ENCODE measurements around the gene PRKG1.

PRKG1 gene

GRCh38 chr10:51168086-51168815 is 94.0 kb downstream of the PRKG1 start:
- DNase-seq (no peak), ATAC-seq (ENCODE audit: insufficient read depth, low read depth) (no peak)
- Histone ChIP-seq H3K27ac (ENCODE audit: low read length) (no peak overlapping the region), H3K4me3 (ENCODE audit: low read depth in 1 of 2, low read length in 2 of 2) (no peak overlapping the region), H3K9me3 (ENCODE audit: insufficient read depth, low read length, severe bottlenecking) (no peaks in the 10 kb centered on the region), H4K20me1 (ENCODE audit: insufficient read depth, low read length) (no peaks in the 10 kb centered on the region), H3K27me3 (ENCODE audit: insufficient read depth, low read length, poor library complexity) (no peaks in the 10 kb centered on the region), H3K79me2 (ENCODE audit: insufficient read depth, low read length) (no peaks in the 10 kb centered on the region), H3K36me3 (ENCODE audit: insufficient read depth, low read length) (no peaks in the 10 kb centered on the region), H2AFZ (ENCODE audit: low read depth, low read length) (no peak overlapping the region), H3K4me2 (ENCODE audit: insufficient read depth, low read length) (no peak overlapping the region), H3K4me1 (ENCODE audit: insufficient read depth, low read length) (no peaks in the 10 kb centered on the region), H3K9ac (ENCODE audit: low read depth, low read length) (no peak overlapping the region)
- TF ChIP-seq CTCF (IDR thresholded peaks at IDR 0.05; ENCODE audit: borderline replicate concordance, extremely low read depth, low read length, poor library complexity, severe bottlenecking) (no peak), EZH2 (IDR thresholded peaks at IDR 0.05; ENCODE audit: borderline replicate concordance, low read depth, low read length, severe bottlenecking) (no peak)

GRCh38 chr10:51169111-51169510 is 94.8 kb downstream of the PRKG1 start:
- no peak for ATAC-seq (ENCODE audit: insufficient read depth, low read depth)
- no peaks in the 10 kb centered on the region for H3K36me3 ChIP-seq (ENCODE audit: insufficient read depth, low read length)
- no peak for DNase-seq
- TF ChIP-seq EZH2 (IDR thresholded peaks at IDR 0.05; ENCODE audit: borderline replicate concordance, low read depth, low read length, severe bottlenecking) (no peak), CTCF (IDR thresholded peaks at IDR 0.05; ENCODE audit: borderline replicate concordance, extremely low read depth, low read length, poor library complexity, severe bottlenecking) (no peak)
- no peak overlapping the region for H3K4me3 ChIP-seq (ENCODE audit: low read depth in 1 of 2, low read length in 2 of 2)
- H4K20me1 ChIP-seq (ENCODE audit: insufficient read depth, low read length), result no peaks in the 10 kb centered on the region
- no peaks in the 10 kb centered on the region for H3K27me3 ChIP-seq (ENCODE audit: insufficient read depth, low read length, poor library complexity)
- H3K27ac ChIP-seq (ENCODE audit: low read length), result no peak overlapping the region
- no peak overlapping the region for H3K9ac ChIP-seq (ENCODE audit: low read depth, low read length)
- no peaks in the 10 kb centered on the region for H3K79me2 ChIP-seq (ENCODE audit: insufficient read depth, low read length)
- no peaks in the 10 kb centered on the region for H3K9me3 ChIP-seq (ENCODE audit: insufficient read depth, low read length, severe bottlenecking)
- no peak overlapping the region for H3K4me2 ChIP-seq (ENCODE audit: insufficient read depth, low read length)
- no peaks in the 10 kb centered on the region for H3K4me1 ChIP-seq (ENCODE audit: insufficient read depth, low read length)
- no peak overlapping the region for H2AFZ ChIP-seq (ENCODE audit: low read depth, low read length)

GRCh38 chr10:51170518-51171245 is 96.4 kb downstream of the PRKG1 start:
- no peak for DNase-seq
- no peaks in the 10 kb centered on the region for H4K20me1 ChIP-seq (ENCODE audit: insufficient read depth, low read length)
- TF ChIP-seq CTCF (IDR thresholded peaks at IDR 0.05; ENCODE audit: borderline replicate concordance, extremely low read depth, low read length, poor library complexity, severe bottlenecking) (no peak), EZH2 (IDR thresholded peaks at IDR 0.05; ENCODE audit: borderline replicate concordance, low read depth, low read length, severe bottlenecking) (no peak)
- no peaks in the 10 kb centered on the region for H3K4me1 ChIP-seq (ENCODE audit: insufficient read depth, low read length)
- no peak overlapping the region for H2AFZ ChIP-seq (ENCODE audit: low read depth, low read length)
- no peak overlapping the region for H3K27ac ChIP-seq (ENCODE audit: low read length)
- no peak overlapping the region for H3K4me3 ChIP-seq (ENCODE audit: low read depth in 1 of 2, low read length in 2 of 2)
- no peaks in the 10 kb centered on the region for H3K27me3 ChIP-seq (ENCODE audit: insufficient read depth, low read length, poor library complexity)
- H3K9me3 ChIP-seq (ENCODE audit: insufficient read depth, low read length, severe bottlenecking), result no peaks in the 10 kb centered on the region
- ATAC-seq (ENCODE audit: insufficient read depth, low read depth), result no peak
- no peak overlapping the region for H3K4me2 ChIP-seq (ENCODE audit: insufficient read depth, low read length)
- H3K9ac ChIP-seq (ENCODE audit: low read depth, low read length), result no peak overlapping the region
- no peaks in the 10 kb centered on the region for H3K79me2 ChIP-seq (ENCODE audit: insufficient read depth, low read length)
- no peaks in the 10 kb centered on the region for H3K36me3 ChIP-seq (ENCODE audit: insufficient read depth, low read length)
